Muscle of arm (tissue), 12 donors: ENCODE results near the gene SPAG7. TPM values are rescaled to one million over a fixed set of nuclear protein-coding genes. Genes with fewer than 3 reads are reported as not detected.

Experiments used
- polyA plus RNA-seq, 12 donors: library from polyadenylated mRNA; unstranded; fragments of 120-200 nt; gene quantifications; one replicate each; pipeline ENCODE4 v1.2.1, GENCODE V29; 2013; ENCODE audit not compliant: insufficient read length in 12 of 12

The SPAG7 gene
- polyA plus RNA-seq, 12 donors = 62.8 to 91.4 (median 84.4) TPM; not detected in 1

Other genes starting within 250 kb of the SPAG7 start
- gene MED11, start 236.4 kb downstream of the SPAG7 start, polyA plus RNA-seq = 10 to 100 TPM in 11 of 12 donors, not detected in 1; 15.7 to 30.1 (median 16.5) TPM
- gene ZMYND15, start 228.0 kb downstream of the SPAG7 start, polyA plus RNA-seq = under 1 TPM in 10 of 12 donors, not detected in 2; 0.08 to 0.68 (median 0.26) TPM
- gene CXCL16, start 227.9 kb downstream of the SPAG7 start, polyA plus RNA-seq = 10 to 100 TPM in 1 of 12 donors, 1 to 10 TPM in 9, not detected in 2; 3.6 to 10.6 (median 4.4) TPM
- gene TM4SF5, start 195.9 kb downstream of the SPAG7 start, polyA plus RNA-seq = under 1 TPM in 1 of 12 donors, not detected in 11; 0.43 TPM
- 10 to 100 TPM in 1 of 12 donors, 1 to 10 TPM in 8, under 1 TPM in 1, not detected in 2; 0.86 to 10.1 (median 5.1) TPM for gene VMO1, start 181.5 kb downstream of the SPAG7 start, polyA plus RNA-seq
- 1 to 10 TPM in 1 of 12 donors, under 1 TPM in 9, not detected in 2; 0.35 to 1.1 (median 0.51) TPM for gene GLTPD2, start 178.9 kb downstream of the SPAG7 start, polyA plus RNA-seq
- 100 to 1,000 TPM in 1 of 12 donors, 10 to 100 TPM in 10, not detected in 1; 54.7 to 102 (median 94.2) TPM for gene PSMB6, start 171.7 kb downstream of the SPAG7 start, polyA plus RNA-seq
- 10 to 100 TPM in 11 of 12 donors, not detected in 1; 19.6 to 47.2 (median 24.1) TPM for gene PLD2, start 160.7 kb downstream of the SPAG7 start, polyA plus RNA-seq
- gene MINK1, start 134.5 kb downstream of the SPAG7 start, polyA plus RNA-seq = 10 to 100 TPM in 11 of 12 donors, not detected in 1; 21.5 to 61.5 (median 28.0) TPM
- 1 to 10 TPM in 8 of 12 donors, under 1 TPM in 3, not detected in 1; 0.70 to 9.2 (median 1.2) TPM for gene C17orf107, start 68.3 kb downstream of the SPAG7 start, polyA plus RNA-seq
- 1 to 10 TPM in 11 of 12 donors, not detected in 1; 1.1 to 5.9 (median 1.6) TPM for gene CHRNE, start 64.7 kb downstream of the SPAG7 start, polyA plus RNA-seq
- 1 to 10 TPM in 6 of 12 donors, under 1 TPM in 4, not detected in 2; 0.61 to 7.5 (median 1.1) TPM for gene GP1BA, start 35.5 kb downstream of the SPAG7 start, polyA plus RNA-seq
- gene SLC25A11, start 27.8 kb downstream of the SPAG7 start, polyA plus RNA-seq = 10 to 100 TPM in 11 of 12 donors, not detected in 1; 36.3 to 58.0 (median 46.4) TPM
- 100 to 1,000 TPM in 1 of 12 donors, 10 to 100 TPM in 10, not detected in 1; 65.5 to 159 (median 73.9) TPM for gene RNF167, start 27.5 kb downstream of the SPAG7 start, polyA plus RNA-seq
- gene PFN1, start 19.3 kb downstream of the SPAG7 start, polyA plus RNA-seq = 100 to 1,000 TPM in 11 of 12 donors, not detected in 1; 260 to 767 (median 354) TPM
- 1,000 to 10,000 TPM in 10 of 12 donors, 100 to 1,000 TPM in 2; 501 to 7,271 (median 1,745) TPM for gene ENO3, start 16.7 kb downstream of the SPAG7 start, polyA plus RNA-seq
- gene CAMTA2, start 19.9 kb upstream of the SPAG7 start, polyA plus RNA-seq = 10 to 100 TPM in 11 of 12 donors, not detected in 1; 13.8 to 52.0 (median 23.3) TPM
- 1 to 10 TPM in 10 of 12 donors, not detected in 2; 3.1 to 6.8 (median 4.7) TPM for gene INCA1, start 29.7 kb upstream of the SPAG7 start, polyA plus RNA-seq
- 100 to 1,000 TPM in 5 of 12 donors, 10 to 100 TPM in 6, not detected in 1; 66.2 to 127 (median 92.7) TPM for gene KIF1C, start 30.1 kb upstream of the SPAG7 start, polyA plus RNA-seq
- under 1 TPM in 9 of 12 donors, not detected in 3; 0.05 to 0.45 (median 0.20) TPM for gene SLC52A1, start 67.6 kb upstream of the SPAG7 start, polyA plus RNA-seq
- gene ZFP3, start 110.7 kb upstream of the SPAG7 start, polyA plus RNA-seq = 10 to 100 TPM in 10 of 12 donors, 1 to 10 TPM in 1, not detected in 1; 7.8 to 16.5 (median 12.3) TPM
- gene ZNF232, start 144.1 kb upstream of the SPAG7 start, polyA plus RNA-seq = 10 to 100 TPM in 10 of 12 donors, 1 to 10 TPM in 1, not detected in 1; 9.3 to 34.2 (median 11.8) TPM
- 10 to 100 TPM in 8 of 12 donors, 1 to 10 TPM in 3, not detected in 1; 5.7 to 36.2 (median 21.3) TPM for gene USP6, start 148.2 kb upstream of the SPAG7 start, polyA plus RNA-seq
- gene ZNF594, start 224.1 kb upstream of the SPAG7 start, polyA plus RNA-seq = 10 to 100 TPM in 7 of 12 donors, 1 to 10 TPM in 4, not detected in 1; 9.2 to 16.3 (median 11.6) TPM